GM21447 (cell line): ENCODE results near the gene LDLRAD4.
"Not testable (repeated sequence)": the region's sequence is repeated elsewhere in the genome, so short reads cannot be mapped to it uniquely, and the experiment has no call there.

ENCODE experiments used
- ATAC-seq: cut with Tn5 transposase; IDR thresholded peaks from one replicate; pipeline ENCODE4 v1.9.1; 2021; ENCODE audit not compliant: unreplicated experiment

Gene LDLRAD4

DNA sequence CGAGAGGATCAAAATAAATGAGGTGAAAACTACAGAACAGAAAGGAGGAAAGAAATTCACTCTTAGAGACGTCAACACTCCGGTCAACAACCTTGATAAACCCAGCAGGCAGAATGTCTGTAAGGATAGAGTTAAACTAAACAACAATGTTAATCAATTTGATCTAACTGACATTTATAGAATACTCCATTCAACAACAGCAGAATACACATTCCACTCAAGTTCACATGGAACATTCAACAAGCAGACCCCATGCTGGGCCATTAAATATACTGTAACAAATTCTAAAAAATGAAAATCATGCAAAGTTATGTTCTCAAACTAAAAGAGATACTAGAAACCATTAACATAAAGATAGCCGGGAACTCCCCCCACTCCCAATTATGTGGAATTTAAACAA lies 466.0 kb downstream of the LDLRAD4 start:
- no peak for ATAC-seq

DNA sequence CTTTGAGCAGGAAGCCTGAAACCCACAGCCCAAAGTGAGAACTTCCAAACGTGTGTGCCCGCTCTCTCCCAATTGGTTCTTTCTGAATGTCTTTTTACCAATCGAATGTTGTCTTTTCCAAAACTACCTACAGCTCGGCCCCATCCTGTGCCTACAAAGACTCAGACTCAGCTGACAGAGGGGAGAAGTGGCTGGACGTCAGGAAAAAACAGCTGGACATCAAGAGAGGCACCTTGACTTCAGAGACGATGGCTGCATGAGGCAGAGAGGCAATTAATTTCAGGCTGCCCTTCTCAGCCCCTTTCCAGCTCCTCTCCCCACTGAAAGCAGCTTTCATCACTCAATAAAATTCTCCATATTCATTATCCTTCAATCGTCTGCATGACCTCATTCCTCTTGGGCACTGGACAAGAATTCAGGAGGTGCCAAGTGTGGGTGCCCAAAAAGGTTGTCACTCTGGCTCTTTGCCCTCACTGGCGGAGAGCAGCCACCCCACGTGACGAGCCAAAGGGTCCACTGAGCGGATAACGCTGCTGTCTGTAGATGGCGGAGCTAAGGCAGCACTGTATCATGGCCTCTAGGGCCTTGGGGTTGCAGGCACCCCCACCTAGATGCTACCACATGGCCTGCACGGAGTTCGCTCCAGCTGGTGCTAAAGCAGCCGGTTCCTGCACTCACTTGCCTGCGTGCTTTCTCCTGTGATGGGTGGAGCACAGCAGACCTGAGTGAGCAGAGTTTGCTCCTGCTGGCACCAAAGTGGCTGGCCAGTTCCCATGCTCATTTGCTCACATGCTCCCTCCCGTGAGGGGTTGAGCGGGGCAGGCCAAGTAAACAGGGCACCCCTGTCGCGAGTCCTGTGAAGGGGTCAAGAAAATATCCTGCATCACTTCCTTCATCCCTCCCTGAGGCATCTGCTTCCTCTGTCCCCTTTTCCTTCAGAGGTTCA lies 469.9 kb downstream of the LDLRAD4 start:
- ATAC-seq: no peak

DNA sequence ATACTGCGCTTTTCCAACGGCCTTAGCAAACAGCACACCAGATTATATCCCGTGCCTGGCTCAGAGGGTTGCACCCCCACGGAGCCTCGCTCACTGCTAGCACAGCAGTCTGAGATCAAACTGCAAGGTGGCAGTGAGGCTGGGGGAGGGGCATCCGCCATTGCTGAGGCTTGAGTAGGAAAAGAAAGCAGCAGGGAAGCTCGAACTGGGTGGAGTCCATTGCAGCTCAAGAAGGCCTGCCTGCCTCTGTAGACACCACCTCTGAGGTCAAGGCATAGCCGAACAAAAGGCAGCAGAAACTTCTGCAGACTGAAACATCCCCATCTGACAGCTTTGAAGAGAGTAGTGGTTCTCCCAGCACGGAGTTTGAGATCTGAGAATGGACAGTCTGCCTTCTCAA lies 471.5 kb downstream of the LDLRAD4 start:
- not testable (repeated sequence) for ATAC-seq

DNA sequence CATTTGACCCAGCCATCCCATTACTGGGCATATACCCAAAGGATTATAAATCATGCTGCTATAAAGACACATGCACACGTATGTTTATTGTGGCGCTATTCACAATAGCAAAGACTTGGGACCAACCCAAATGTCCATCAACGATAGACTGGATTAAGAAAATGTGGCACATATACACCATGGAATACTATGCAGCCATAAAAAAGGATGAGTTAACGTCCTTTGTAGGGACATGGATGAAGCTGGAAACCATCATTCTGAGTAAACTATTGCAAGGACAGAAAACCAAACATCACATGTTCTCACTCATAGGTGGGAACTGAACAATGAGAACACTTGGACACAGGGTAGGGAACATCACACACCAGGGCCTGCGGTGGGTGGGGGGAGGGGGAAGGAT lies 476.8 kb downstream of the LDLRAD4 start:
- not testable (repeated sequence) for ATAC-seq

DNA sequence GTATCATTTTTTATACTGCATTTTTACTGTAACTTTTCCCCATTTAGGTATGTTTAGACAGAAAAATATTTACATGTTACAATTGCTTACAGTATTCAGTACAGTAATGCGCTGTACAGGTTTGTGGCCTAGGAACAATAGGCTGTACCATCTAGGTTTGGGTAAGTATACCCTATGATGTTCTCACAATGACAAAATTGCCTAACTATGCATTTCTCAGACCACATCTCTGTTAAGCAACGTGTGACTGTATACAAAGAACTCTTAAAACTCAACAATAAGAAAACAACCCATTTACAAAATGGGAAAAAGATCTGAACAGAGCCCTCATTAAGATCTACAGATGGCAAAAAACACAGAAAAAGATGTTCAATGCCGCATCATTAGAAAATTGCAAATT lies 478.4 kb downstream of the LDLRAD4 start:
- no peak for ATAC-seq

DNA sequence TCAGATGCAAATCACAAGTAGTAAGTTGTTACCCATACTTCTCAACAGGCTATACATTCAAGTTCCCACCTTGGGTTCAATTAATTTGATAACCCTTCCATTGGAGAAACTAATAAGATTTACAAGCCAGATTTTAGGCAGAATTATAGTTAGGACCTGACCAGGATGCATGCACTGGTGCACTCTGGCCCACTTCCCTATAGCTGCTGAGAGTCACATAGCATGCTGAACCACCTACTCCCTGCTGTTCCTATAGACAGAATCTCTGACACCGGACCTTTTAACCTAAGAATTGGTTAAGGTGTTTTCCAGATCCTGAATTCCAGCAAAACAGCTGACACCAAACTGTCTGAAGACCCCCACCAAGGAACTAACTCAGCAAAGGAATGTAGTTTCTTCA lies 481.6 kb downstream of the LDLRAD4 start:
- no peak for ATAC-seq
